Endothelial cell of umbilical vein (primary cell): Measurements from ENCODE around the gene TREX2.

ENCODE experiments used
- CTCF ChIP-seq, 2 donors: IDR thresholded peaks; 1 replicate in 1 of 2; 2 replicates in 1 of 2; pipeline ENCODE4 v1.5.1; 2011; ENCODE audit warnings: low read length in 2 of 2, mild to moderate bottlenecking in 2 of 2, moderate library complexity in 2 of 2, control low read depth in 1 of 2, inconsistent platforms in 1 of 2, low read depth in 1 of 2; ENCODE audit not compliant: insufficient read depth in 1 of 2; ENCODE audit errors: extremely low read depth in 1 of 2
- EZH2 ChIP-seq: IDR thresholded peaks from 2 replicates; pipeline ENCODE4 v1.6.1; 2012; ENCODE audit warnings: borderline replicate concordance, low read depth, mild to moderate bottlenecking, moderate library complexity, low read length, inconsistent platforms; ENCODE audit not compliant: severe bottlenecking
- GATA2 ChIP-seq: IDR thresholded peaks from 2 replicates; pipeline ENCODE4 v1.7.0; 2011; ENCODE audit warnings: low read depth, mild to moderate bottlenecking, moderate library complexity, mixed read lengths, low read length; ENCODE audit not compliant: insufficient read length, insufficient read depth
- POLR2A ChIP-seq: IDR thresholded peaks from 2 replicates; pipeline ENCODE4 v1.6.1; 2012; ENCODE audit warnings: low read depth, mild to moderate bottlenecking, control low read depth, low read length
- POLR2AphosphoS5 ChIP-seq: IDR thresholded peaks from 2 replicates; pipeline ENCODE4 v1.6.1; 2012; ENCODE audit warnings: low read depth, mild to moderate bottlenecking, control low read depth, low read length, moderate library complexity; ENCODE audit not compliant: insufficient read depth

DNA sequence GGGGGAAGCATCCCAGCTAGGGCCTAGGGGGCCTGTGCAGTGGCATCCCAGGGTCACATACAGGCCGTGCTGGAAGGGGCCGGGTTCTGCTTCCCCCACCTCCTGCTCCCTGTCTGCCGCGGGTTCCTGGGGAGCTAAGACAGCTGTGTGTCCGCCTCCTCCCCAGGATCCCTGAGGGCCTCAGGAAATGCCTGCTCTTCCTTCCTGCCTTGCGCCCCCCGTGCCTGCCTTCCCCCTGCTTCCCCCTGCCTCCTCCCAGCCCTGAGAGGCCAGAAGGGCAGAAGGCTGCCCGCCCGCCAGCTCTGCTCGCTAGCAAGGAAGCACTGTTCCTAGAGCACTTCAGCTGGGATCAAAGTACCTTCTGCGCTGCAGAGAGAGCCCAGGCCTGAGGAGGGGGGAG lies 46.1 kb upstream of the TREX2 start:
- no peak for TF ChIP-seq POLR2A
- no peak for TF ChIP-seq CTCF (IDR thresholded peaks at IDR 0.05; ENCODE audit: extremely low read depth in 1 of 2, insufficient read depth in 1 of 2, low read depth in 1 of 2, low read length in 2 of 2)
- no peak for TF ChIP-seq EZH2
- TF ChIP-seq POLR2AphosphoS5, result no peak
- no peak for TF ChIP-seq GATA2
